ENCODE results near the gene TCF25.

TCF25 gene

DNA sequence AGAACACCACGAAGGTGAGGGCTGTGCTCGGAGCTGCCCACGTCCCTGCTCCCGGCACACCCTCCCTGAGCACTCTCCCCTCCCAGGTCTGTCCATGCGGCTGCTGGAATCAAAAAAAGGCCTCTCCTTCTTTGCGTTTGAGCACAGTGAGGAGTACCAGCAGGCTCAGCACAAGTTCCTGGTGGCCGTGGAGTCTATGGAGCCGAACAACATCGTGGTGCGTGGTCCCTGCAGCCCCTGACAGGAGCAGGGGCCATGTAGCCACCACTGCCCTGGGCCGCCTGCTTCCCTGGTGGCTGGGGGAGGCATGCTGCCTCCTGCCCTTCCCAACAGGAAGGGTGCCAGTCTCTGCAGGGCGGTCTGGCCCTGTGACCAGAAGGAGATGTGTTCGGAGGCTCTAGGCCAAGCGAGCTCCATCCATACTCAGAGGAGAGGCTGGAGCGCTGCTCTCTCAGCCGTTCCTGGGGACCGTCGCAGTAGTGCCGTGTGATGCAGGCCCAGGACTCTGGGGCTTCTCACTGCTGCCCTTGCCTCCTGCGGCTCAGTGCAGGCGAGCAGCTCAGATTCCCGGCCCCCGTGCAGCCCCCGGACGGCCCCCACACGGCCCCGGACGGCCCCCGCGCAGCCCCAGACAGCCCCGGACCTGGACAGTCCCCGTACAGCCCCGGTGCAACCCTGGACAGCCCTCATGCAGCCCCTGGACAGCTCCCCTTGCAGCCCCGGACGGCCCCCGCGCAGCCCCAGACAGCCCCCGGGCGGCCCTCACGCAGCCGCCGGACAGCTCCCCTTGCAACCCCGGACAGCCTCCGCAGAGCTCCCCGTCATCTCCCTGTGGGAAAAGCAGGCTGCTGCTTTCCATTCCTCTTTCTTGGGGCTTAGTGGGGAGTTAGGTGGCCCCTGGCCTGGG is 20.5 kb downstream of the TCF25 start:
- no peak overlapping the region for H3K4ac ChIP-seq (ENCODE audit: low read length)
- H3K9ac ChIP-seq (ENCODE audit: low read depth, low read length, poor library complexity), result no peak overlapping the region
- H3K4me3 ChIP-seq (ENCODE audit: low read length in 2 of 2), result peak overlapping the region in 1 of 2 donors; percentile 38
- H3K9me3 ChIP-seq (replicated peaks in 1 of 2; ENCODE audit: control insufficient read depth in 2 of 2, insufficient read depth in 1 of 2, low read depth in 1 of 2, low read length in 2 of 2), result no peaks in the 10 kb centered on the region
- no peaks in the 10 kb centered on the region for H3K27me3 ChIP-seq (ENCODE audit: control insufficient read depth in 3 of 3, insufficient read depth in 3 of 3, low read depth in 1 of 3, low read length in 3 of 3)
- no peak overlapping the region for H2BK5ac ChIP-seq (ENCODE audit: low read length)
- peak overlapping the region; percentile 43 for H4K8ac ChIP-seq (ENCODE audit: low read depth, low read length)
- H3K36me3 ChIP-seq (replicated peaks in 1 of 2; ENCODE audit: control insufficient read depth in 2 of 2, insufficient read depth in 2 of 2, low read length in 2 of 2), result peaks cover 44 to 93% of the 10 kb centered on the region in 2 donors
- no peak overlapping the region for H2BK120ac ChIP-seq (ENCODE audit: low read depth, low read length)
- H2BK12ac ChIP-seq (ENCODE audit: low read length), result no peak overlapping the region
- peak overlapping the region; percentile 80 for H3K23ac ChIP-seq (ENCODE audit: low read depth, low read length, poor library complexity)
- no CpG with 5 or more reads among the region's 45 CpGs for WGBS, 2 donors (ENCODE audit: extremely low coverage in 2 of 2, insufficient read length in 2 of 2, insufficient replicate concordance in 1 of 2)
- no peak for DNase-seq (ENCODE audit: low spot score)
- no peak overlapping the region for H3K14ac ChIP-seq (ENCODE audit: low read length)
- no peak overlapping the region for H3K18ac ChIP-seq (ENCODE audit: low read length)
- no peak overlapping the region for H3K4me2 ChIP-seq (ENCODE audit: insufficient read depth, low read length, poor library complexity, severe bottlenecking)
- peaks cover 6% of the 10 kb centered on the region for H3K79me1 ChIP-seq (ENCODE audit: low read depth, low read length)
- H2BK15ac ChIP-seq (ENCODE audit: low read length), result no peak overlapping the region
- H3K4me1 ChIP-seq (ENCODE audit: control insufficient read depth in 2 of 2, insufficient read depth in 1 of 2, low read depth in 1 of 2, low read length in 2 of 2), result no peaks in the 10 kb centered on the region
- H2AFZ ChIP-seq (ENCODE audit: low read length), result no peak overlapping the region
- no peak overlapping the region for H3K27ac ChIP-seq (replicated peaks; ENCODE audit: low read length)
- no peak overlapping the region for H2AK5ac ChIP-seq (ENCODE audit: low read depth, low read length)
- H4K91ac ChIP-seq (ENCODE audit: low read depth, low read length, poor library complexity), result no peak overlapping the region

DNA sequence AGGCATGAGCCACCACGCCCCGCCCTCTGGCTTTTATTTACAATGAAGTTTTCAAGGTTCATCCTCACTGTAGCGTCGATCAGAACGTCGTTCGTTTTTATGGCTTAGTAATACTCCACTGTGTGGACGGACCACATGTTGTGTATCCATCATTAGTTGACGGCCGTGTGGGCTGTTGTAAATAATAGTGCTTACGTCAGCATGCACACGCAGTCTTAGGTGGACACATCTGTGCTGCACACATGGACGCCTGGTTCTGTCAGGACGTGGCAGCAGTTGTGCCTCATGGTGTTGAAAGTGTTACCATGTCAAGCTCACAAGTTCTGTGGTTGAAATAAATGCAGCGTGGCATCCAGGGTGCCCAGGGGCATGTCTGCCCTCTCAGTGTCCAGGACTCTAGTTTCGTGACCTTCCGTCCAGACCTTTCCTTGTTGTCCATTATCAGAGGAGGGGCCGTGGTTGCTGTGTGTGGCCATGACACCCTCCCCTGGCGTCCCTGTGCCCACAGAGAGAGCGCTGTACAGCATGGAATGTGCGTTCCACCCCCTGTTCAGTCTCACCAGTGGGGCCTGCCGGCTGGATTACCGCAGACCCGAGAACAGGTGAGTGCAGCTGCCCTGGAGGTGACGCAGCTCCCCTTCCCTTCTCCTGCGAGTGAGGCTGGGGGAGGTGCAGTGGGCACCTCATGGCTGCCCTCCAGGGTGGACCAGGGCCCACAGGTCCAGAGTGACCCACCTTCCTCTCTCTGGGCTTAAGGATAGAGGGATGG is 22.3 kb downstream of the TCF25 start:
- Histone ChIP-seq H2BK120ac (ENCODE audit: low read depth, low read length) (no peak overlapping the region), H3K14ac (ENCODE audit: low read length) (no peak overlapping the region), H2BK15ac (ENCODE audit: low read length) (no peak overlapping the region), H2BK12ac (ENCODE audit: low read length) (no peak overlapping the region), H3K18ac (ENCODE audit: low read length) (no peak overlapping the region), H3K27me3 (ENCODE audit: control insufficient read depth in 3 of 3, insufficient read depth in 3 of 3, low read depth in 1 of 3, low read length in 3 of 3) (no peaks in the 10 kb centered on the region), H3K79me1 (ENCODE audit: low read depth, low read length) (peaks cover 6% of the 10 kb centered on the region), H2AFZ (ENCODE audit: low read length) (no peak overlapping the region), H3K27ac (replicated peaks; ENCODE audit: low read length) (no peak overlapping the region), H3K9me3 (replicated peaks in 1 of 2; ENCODE audit: control insufficient read depth in 2 of 2, insufficient read depth in 1 of 2, low read depth in 1 of 2, low read length in 2 of 2) (no peaks in the 10 kb centered on the region), H2AK5ac (ENCODE audit: low read depth, low read length) (no peak overlapping the region), H3K36me3 (replicated peaks in 1 of 2; ENCODE audit: control insufficient read depth in 2 of 2, insufficient read depth in 2 of 2, low read length in 2 of 2) (peaks cover 50 to 95% of the 10 kb centered on the region in 2 donors), H3K4ac (ENCODE audit: low read length) (no peak overlapping the region), H2BK5ac (ENCODE audit: low read length) (no peak overlapping the region), H4K91ac (ENCODE audit: low read depth, low read length, poor library complexity) (no peak overlapping the region), H3K4me3 (ENCODE audit: low read length in 2 of 2) (no peak overlapping the region), H3K23ac (ENCODE audit: low read depth, low read length, poor library complexity) (peak overlapping the region; percentile 5), H3K9ac (ENCODE audit: low read depth, low read length, poor library complexity) (no peak overlapping the region), H4K8ac (ENCODE audit: low read depth, low read length) (no peak overlapping the region), H3K4me2 (ENCODE audit: insufficient read depth, low read length, poor library complexity, severe bottlenecking) (no peak overlapping the region), H3K4me1 (ENCODE audit: control insufficient read depth in 2 of 2, insufficient read depth in 1 of 2, low read depth in 1 of 2, low read length in 2 of 2) (no peaks in the 10 kb centered on the region)
- WGBS, 2 donors (ENCODE audit: extremely low coverage in 2 of 2, insufficient read length in 2 of 2, insufficient replicate concordance in 1 of 2), result no CpG with 5 or more reads among the region's 26 CpGs
- no peak for DNase-seq (ENCODE audit: low spot score)

DNA sequence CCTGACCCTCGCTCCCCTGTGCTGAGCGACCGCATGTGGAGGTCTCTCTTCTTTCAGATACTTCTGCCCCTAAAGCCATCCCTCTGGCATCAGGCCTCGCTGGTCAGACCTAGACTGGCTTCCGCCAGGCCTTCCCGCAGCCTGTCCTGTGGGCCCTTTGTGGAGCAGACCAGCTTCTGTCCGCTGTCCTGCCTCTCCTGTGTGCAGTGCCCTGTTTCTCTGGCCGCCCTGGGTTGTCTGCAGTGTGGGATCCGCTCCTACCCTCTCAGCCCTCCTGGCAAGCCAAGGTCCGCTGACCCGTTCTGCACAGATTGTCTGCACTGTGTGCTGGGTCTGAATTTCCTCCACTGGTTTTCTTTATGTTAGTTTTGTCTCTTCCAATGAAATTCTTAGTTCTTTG is 23.8 kb downstream of the TCF25 start:
- H2AK5ac ChIP-seq (ENCODE audit: low read depth, low read length), result no peak overlapping the region
- no peak overlapping the region for H3K18ac ChIP-seq (ENCODE audit: low read length)
- H2BK120ac ChIP-seq (ENCODE audit: low read depth, low read length), result no peak overlapping the region
- no peak overlapping the region for H3K27ac ChIP-seq (replicated peaks; ENCODE audit: low read length)
- H2AFZ ChIP-seq (ENCODE audit: low read length), result no peak overlapping the region
- H2BK5ac ChIP-seq (ENCODE audit: low read length), result no peak overlapping the region
- no peak for DNase-seq (ENCODE audit: low spot score)
- peaks cover 6% of the 10 kb centered on the region for H3K79me1 ChIP-seq (ENCODE audit: low read depth, low read length)
- H3K9ac ChIP-seq (ENCODE audit: low read depth, low read length, poor library complexity), result no peak overlapping the region
- WGBS, 2 donors (ENCODE audit: extremely low coverage in 2 of 2, insufficient read length in 2 of 2, insufficient replicate concordance in 1 of 2), result no CpG with 5 or more reads among the region's 11 CpGs
- no peaks in the 10 kb centered on the region for H3K4me1 ChIP-seq (ENCODE audit: control insufficient read depth in 2 of 2, insufficient read depth in 1 of 2, low read depth in 1 of 2, low read length in 2 of 2)
- no peaks in the 10 kb centered on the region for H3K9me3 ChIP-seq (replicated peaks in 1 of 2; ENCODE audit: control insufficient read depth in 2 of 2, insufficient read depth in 1 of 2, low read depth in 1 of 2, low read length in 2 of 2)
- H4K8ac ChIP-seq (ENCODE audit: low read depth, low read length), result no peak overlapping the region
- H3K36me3 ChIP-seq (replicated peaks in 1 of 2; ENCODE audit: control insufficient read depth in 2 of 2, insufficient read depth in 2 of 2, low read length in 2 of 2), result peaks cover 45 to 85% of the 10 kb centered on the region in 2 donors
- no peak overlapping the region for H3K4ac ChIP-seq (ENCODE audit: low read length)
- no peak overlapping the region for H2BK15ac ChIP-seq (ENCODE audit: low read length)
- H4K91ac ChIP-seq (ENCODE audit: low read depth, low read length, poor library complexity), result no peak overlapping the region
- H2BK12ac ChIP-seq (ENCODE audit: low read length), result no peak overlapping the region
- no peak overlapping the region for H3K4me2 ChIP-seq (ENCODE audit: insufficient read depth, low read length, poor library complexity, severe bottlenecking)
- H3K23ac ChIP-seq (ENCODE audit: low read depth, low read length, poor library complexity), result no peak overlapping the region
- H3K4me3 ChIP-seq (ENCODE audit: low read length in 2 of 2), result no peak overlapping the region
- no peak overlapping the region for H3K14ac ChIP-seq (ENCODE audit: low read length)
- H3K27me3 ChIP-seq (ENCODE audit: control insufficient read depth in 3 of 3, insufficient read depth in 3 of 3, low read depth in 1 of 3, low read length in 3 of 3), result no peaks in the 10 kb centered on the region

Data from neuronal stem cell (in vitro differentiated cells).